ENCODE data around the gene PSTK. TPM values are rescaled to one million over a fixed set of nuclear protein-coding genes. Genes with fewer than 3 reads are reported as not detected.

Gene PSTK
- total RNA-seq, 1 experiment from 2014 or later, result 4.4 TPM

DNA sequence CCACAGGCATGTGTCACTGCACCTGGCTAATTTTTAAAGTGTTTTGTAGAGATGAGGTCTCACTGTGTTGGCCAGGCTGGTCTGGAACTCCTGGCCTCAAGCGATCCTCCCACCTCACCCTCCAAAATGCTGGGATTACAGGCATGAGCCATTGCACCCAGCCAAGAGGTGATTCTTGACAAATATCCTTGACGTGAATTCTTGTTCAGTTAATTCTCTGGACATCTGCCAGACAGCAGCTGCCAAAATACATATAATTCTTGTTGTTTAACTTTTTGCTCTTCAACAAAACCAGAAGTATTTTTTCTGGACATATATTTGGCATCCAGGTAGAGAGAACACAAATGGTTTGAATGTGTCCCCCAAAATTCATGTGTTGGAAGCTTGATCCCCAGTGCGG lies 31.8 kb downstream of the PSTK start:
- BruUV-seq (replicated peaks), result no TSS peak
- POLR2A ChIA-PET, result interaction anchor here (0.9 to 1.9 kb wide), 2 partner anchors 10 to 142 kb away, joined by 3 to 9 read pairs; partner anchors contain the start of gene BUB3
- no peak overlapping the region for H3K27ac ChIP-seq (ENCODE audit: low read depth, low read length)

DNA sequence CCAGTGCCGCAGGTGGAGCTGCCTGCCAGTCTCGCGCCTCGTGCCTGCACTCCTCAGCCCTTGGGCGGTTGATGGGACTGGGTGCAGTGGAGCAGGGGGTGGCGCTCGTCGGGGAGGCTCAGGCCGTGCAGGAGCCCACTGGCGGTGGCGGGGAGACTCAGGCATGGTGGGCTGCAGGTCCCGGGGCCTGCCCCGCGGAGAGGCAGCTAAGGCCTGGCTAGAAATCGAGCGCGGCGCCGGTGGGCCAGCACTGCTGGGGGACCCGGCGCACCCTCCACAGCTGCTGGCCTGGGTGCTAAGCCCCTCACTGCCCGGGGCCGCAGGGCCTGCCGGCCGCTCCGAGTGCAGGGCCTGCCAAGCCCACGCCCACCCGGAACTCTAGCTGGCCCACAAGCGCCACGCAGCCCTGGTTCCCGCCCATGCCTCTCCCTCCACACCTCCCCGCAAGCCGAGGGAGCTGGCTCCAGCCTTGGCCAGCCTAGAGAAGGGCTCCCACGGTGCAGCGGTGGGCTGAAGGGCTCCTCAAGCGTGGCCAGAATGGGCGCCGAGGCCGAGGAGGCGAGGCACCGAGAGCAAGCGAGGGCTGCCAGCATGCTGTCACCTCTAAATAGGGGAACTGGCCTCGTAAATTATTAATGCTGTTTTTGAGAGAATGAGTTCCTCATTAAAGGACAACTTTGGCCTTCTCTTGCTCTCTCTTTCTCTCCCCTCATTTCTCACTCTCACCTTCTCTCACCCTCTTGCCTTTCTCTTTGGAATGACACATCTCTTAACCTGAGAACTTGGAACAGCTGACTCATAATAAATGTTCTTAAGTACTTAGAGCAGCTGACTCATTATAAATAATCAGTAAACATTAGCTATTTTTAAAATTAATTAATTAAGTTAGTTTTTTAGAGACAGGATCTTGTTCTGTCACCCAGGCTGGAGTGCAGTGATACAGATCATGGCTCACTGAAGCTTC lies 33.5 kb downstream of the PSTK start:
- H3K4me3 ChIP-seq (replicated peaks in 1 of 2; ENCODE audit: low read depth in 1 of 2, low read length in 2 of 2), result no peak overlapping the region
- no peak overlapping the region for H2AFZ ChIP-seq (ENCODE audit: low read depth, low read length, poor library complexity, severe bottlenecking)
- H3K27ac ChIP-seq (ENCODE audit: low read depth, low read length), result no peak overlapping the region
- H3K4me2 ChIP-seq (ENCODE audit: low read length), result no peak overlapping the region
- ATAC-seq, result no peak
- no peak for DNase-seq (ENCODE audit: low read depth, low spot score)
- BruUV-seq (replicated peaks), result no TSS peak
- POLR2A ChIA-PET, result no interaction called here
- no peaks in the 10 kb centered on the region for H3K9me3 ChIP-seq (ENCODE audit: control insufficient read depth in 1 of 2, insufficient read depth in 1 of 2, low read depth in 1 of 2, low read length in 2 of 2)
- intact Hi-C loops (cut with micrococcal nuclease), result no loop called here
- CTCF ChIA-PET, result interaction anchor here (1.5 to 1.8 kb wide), 2 partner anchors 8 to 559 kb away, joined by 3 to 7 read pairs; no protein-coding TSS in a partner anchor
- TF ChIP-seq, protein P1, sequence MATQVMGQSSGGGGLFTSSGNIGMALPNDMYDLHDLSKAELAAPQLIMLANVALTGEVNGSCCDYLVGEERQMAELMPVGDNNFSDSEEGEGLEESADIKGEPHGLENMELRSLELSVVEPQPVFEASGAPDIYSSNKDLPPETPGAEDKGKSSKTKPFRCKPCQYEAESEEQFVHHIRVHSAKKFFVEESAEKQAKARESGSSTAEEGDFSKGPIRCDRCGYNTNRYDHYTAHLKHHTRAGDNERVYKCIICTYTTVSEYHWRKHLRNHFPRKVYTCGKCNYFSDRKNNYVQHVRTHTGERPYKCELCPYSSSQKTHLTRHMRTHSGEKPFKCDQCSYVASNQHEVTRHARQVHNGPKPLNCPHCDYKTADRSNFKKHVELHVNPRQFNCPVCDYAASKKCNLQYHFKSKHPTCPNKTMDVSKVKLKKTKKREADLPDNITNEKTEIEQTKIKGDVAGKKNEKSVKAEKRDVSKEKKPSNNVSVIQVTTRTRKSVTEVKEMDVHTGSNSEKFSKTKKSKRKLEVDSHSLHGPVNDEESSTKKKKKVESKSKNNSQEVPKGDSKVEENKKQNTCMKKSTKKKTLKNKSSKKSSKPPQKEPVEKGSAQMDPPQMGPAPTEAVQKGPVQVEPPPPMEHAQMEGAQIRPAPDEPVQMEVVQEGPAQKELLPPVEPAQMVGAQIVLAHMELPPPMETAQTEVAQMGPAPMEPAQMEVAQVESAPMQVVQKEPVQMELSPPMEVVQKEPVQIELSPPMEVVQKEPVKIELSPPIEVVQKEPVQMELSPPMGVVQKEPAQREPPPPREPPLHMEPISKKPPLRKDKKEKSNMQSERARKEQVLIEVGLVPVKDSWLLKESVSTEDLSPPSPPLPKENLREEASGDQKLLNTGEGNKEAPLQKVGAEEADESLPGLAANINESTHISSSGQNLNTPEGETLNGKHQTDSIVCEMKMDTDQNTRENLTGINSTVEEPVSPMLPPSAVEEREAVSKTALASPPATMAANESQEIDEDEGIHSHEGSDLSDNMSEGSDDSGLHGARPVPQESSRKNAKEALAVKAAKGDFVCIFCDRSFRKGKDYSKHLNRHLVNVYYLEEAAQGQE (IDR thresholded peaks at IDR 0.05; ENCODE audit: low read depth), result no peak
- TF ChIP-seq FOSL1 (IDR thresholded peaks at IDR 0.05; ENCODE audit: low read depth) (no peak), POLR2A (IDR thresholded peaks at IDR 0.05; ENCODE audit: borderline replicate concordance, extremely low read depth, insufficient read depth, insufficient read length) (no peak), YY1 (IDR thresholded peaks at IDR 0.05; ENCODE audit: extremely low read depth, insufficient replicate concordance, low read depth, low read length) (no peak), ZNF274 (IDR thresholded peaks at IDR 0.05; ENCODE audit: low read depth, low read length) (no peak)
- TF ChIP-seq, protein P2, sequence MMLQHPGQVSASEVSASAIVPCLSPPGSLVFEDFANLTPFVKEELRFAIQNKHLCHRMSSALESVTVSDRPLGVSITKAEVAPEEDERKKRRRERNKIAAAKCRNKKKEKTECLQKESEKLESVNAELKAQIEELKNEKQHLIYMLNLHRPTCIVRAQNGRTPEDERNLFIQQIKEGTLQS (IDR thresholded peaks at IDR 0.05), result no peak
- RAD21 ChIA-PET (ENCODE audit: low non-redundant PET in 1 of 2, low total read pairs in 2 of 2, uncharacterized antibody in 2 of 2, unreplicated experiment in 2 of 2), result no interaction called here
- no peaks in the 10 kb centered on the region for H4K20me1 ChIP-seq (ENCODE audit: insufficient read depth)
- no peaks in the 10 kb centered on the region for H3K27me3 ChIP-seq (ENCODE audit: insufficient read depth, low read length)
- H3K79me2 ChIP-seq (ENCODE audit: insufficient read depth, low read length), result no peaks in the 10 kb centered on the region
- H3K9ac ChIP-seq (ENCODE audit: low read length), result no peak overlapping the region
- no peaks in the 10 kb centered on the region for H3K36me3 ChIP-seq (ENCODE audit: control insufficient read depth in 1 of 2, insufficient read depth in 2 of 2, low read length in 2 of 2)
- H3K9me2 ChIP-seq (ENCODE audit: insufficient read depth), result no peaks in the 10 kb centered on the region
- H3K4me1 ChIP-seq (ENCODE audit: control insufficient read depth in 1 of 2, insufficient read depth in 2 of 2, low read length in 2 of 2), result peaks cover 7% of the 10 kb centered on the region in 2 experiments; a peak in 3 of 4 replicates

More for the DNA sequence above, 31.8 kb downstream of the PSTK start:
- no peaks in the 10 kb centered on the region for H3K36me3 ChIP-seq (ENCODE audit: control insufficient read depth in 1 of 2, insufficient read depth in 2 of 2, low read length in 2 of 2)
- peaks cover 11 to 12% of the 10 kb centered on the region in 2 experiments; a peak in 3 of 4 replicates for H3K4me1 ChIP-seq (ENCODE audit: control insufficient read depth in 1 of 2, insufficient read depth in 2 of 2, low read length in 2 of 2)
- H3K4me3 ChIP-seq (replicated peaks in 1 of 2; ENCODE audit: low read depth in 1 of 2, low read length in 2 of 2), result no peak overlapping the region
- ATAC-seq (no peak), DNase-seq (ENCODE audit: low read depth, low spot score) (no peak)
- ChIA-PET RAD21 (ENCODE audit: low non-redundant PET in 1 of 2, low total read pairs in 2 of 2, uncharacterized antibody in 2 of 2, unreplicated experiment in 2 of 2) (no interaction called here), CTCF (interaction anchor here (1.5 kb wide), 1 partner anchor 561 kb away, joined by 3 read pairs; no protein-coding TSS in a partner anchor)
- no peak overlapping the region for H3K9ac ChIP-seq (ENCODE audit: low read length)
- TF ChIP-seq ZNF274 (IDR thresholded peaks at IDR 0.05; ENCODE audit: low read depth, low read length), result no peak
- H4K20me1 ChIP-seq (ENCODE audit: insufficient read depth), result no peaks in the 10 kb centered on the region
- intact Hi-C loops (cut with micrococcal nuclease), result no loop called here
- no peaks in the 10 kb centered on the region for H3K27me3 ChIP-seq (ENCODE audit: insufficient read depth, low read length)
- no peaks in the 10 kb centered on the region for H3K9me2 ChIP-seq (ENCODE audit: insufficient read depth)
- H3K79me2 ChIP-seq (ENCODE audit: insufficient read depth, low read length), result peaks cover 15% of the 10 kb centered on the region
- H2AFZ ChIP-seq (ENCODE audit: low read depth, low read length, poor library complexity, severe bottlenecking), result no peak overlapping the region
- H3K9me3 ChIP-seq (ENCODE audit: control insufficient read depth in 1 of 2, insufficient read depth in 1 of 2, low read depth in 1 of 2, low read length in 2 of 2), result no peaks in the 10 kb centered on the region
- H3K4me2 ChIP-seq (ENCODE audit: low read length), result no peak overlapping the region
